HG02840 (cell line): ENCODE results near the gene VGLL4.

Experiments used
- ATAC-seq: cut with Tn5 transposase; IDR thresholded peaks from one replicate; pipeline ENCODE4 v1.9.1; 2021; ENCODE audit warnings: mild to moderate bottlenecking, moderate library complexity, moderate number of reproducible peaks; ENCODE audit not compliant: unreplicated experiment, low FRiP score

Gene VGLL4

GRCh38 chr3:11632564-11632963, 11.2 kb downstream of the VGLL4 start:
- no peak for ATAC-seq

- ATAC-seq: no peak
Measured at GRCh38 chr3:11631820-11632219, 11.9 kb downstream of the VGLL4 start.

- ATAC-seq: no peak
Measured at GRCh38 chr3:11629716-11630115, 14.0 kb downstream of the VGLL4 start.

DNA sequence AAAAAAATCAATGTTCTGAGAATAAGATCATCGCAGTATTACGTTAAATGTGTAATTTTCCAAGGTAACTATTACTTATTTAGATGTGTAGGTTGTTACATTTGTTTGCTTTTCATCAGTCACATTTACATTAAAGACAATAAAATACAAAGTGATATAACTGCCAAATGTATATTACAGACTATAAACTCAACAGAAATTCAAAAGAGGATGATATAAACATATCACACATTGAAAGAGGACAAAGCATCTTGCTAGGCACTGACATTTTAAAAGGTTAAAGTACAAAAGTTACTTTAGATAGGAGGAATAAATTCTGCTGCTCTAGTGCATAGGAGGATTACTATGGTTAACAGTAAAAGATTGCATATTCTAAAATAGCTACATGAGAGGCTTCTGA, 16.1 kb downstream of the VGLL4 start:
- ATAC-seq: no peak

GRCh38 chr3:11626084-11626463, 17.6 kb downstream of the VGLL4 start:
- ATAC-seq: peak; percentile 74

GRCh38 chr3:11625376-11626083, 18.2 kb downstream of the VGLL4 start:
- ATAC-seq: no peak

GRCh38 chr3:11624704-11625375, 18.9 kb downstream of the VGLL4 start:
- ATAC-seq: no peak

GRCh38 chr3:11624161-11624560, 19.6 kb downstream of the VGLL4 start:
- ATAC-seq: no peak

- ATAC-seq: no peak
Measured at GRCh38 chr3:11622586-11623550, 20.8 kb downstream of the VGLL4 start.

DNA sequence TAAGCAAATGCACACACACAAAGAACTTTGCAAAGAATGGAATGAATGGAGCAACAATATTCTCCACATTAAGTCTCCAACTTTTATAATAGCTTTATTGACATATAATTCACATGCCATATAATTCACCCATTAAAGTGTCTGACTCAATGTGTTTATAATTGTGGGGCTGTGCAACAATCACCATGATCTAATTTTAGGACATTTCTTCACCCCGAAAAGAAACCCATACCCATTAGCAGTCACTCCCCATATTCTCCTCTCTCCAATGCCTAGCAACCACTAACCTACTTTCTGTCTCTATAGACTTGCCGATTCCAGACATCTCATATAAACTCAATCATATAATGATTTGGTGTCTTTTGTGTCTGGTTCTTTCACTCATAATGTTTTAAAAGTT, 22.6 kb downstream of the VGLL4 start:
- no peak for ATAC-seq

- no peak for ATAC-seq
Measured at GRCh38 chr3:11619946-11620652, 23.6 kb downstream of the VGLL4 start.

DNA sequence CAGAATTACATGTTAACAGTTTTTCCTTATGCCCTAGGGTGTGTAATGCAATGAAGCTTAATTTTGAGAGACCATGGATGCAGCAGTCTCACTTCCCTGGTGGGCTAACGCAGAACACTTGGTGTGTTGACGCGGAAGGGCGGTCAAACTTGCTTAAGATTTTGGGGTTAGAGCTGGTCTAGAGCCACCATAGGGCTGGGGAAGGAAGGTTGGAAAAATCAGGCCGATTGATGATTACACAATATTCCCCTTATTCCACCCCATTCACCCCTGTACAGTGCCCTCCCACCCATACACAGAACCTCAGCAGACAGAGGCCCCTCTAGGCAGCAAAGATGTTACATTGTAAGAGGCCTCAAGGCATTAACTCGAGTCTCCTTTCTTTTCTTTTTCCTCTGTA, 24.3 kb downstream of the VGLL4 start:
- no peak for ATAC-seq

DNA sequence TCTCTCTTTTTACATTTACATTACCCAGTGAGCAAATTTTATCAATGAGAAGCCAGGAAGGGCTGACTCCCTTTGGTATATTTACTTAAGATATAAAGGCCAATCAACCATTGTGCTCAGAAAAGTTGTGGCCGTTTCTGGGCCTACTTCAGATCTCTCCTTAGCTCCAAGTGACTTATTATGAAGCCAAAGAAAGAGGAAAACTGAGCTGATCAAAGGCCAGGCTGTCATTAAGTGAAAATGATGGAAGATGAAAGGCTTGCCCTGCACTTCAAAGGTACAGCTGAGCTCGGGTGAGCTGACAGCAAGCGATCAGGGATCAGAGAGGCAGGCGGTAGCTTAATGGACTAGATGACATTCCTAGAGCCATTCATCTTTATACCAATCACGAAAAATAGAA, 24.8 kb downstream of the VGLL4 start:
- ATAC-seq: no peak

DNA sequence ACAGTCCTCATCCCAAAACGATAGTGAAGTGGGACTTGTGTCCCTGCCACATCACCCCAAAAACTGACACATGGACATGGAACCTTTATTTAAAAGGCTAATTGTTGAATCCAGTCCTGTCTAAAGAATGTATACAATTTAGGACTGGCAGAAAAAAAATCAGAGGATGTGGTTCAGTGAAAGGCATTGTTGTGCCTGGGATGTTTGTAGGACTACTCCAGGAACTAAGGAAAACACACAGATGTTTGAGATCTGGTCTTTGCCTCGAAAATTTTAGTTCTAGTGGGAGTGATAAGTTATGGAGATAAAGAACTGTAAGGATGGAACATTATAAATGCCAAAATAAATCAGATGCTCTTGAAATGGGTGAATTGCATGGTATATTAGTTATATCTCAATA, 27.2 kb downstream of the VGLL4 start:
- ATAC-seq: no peak

DNA sequence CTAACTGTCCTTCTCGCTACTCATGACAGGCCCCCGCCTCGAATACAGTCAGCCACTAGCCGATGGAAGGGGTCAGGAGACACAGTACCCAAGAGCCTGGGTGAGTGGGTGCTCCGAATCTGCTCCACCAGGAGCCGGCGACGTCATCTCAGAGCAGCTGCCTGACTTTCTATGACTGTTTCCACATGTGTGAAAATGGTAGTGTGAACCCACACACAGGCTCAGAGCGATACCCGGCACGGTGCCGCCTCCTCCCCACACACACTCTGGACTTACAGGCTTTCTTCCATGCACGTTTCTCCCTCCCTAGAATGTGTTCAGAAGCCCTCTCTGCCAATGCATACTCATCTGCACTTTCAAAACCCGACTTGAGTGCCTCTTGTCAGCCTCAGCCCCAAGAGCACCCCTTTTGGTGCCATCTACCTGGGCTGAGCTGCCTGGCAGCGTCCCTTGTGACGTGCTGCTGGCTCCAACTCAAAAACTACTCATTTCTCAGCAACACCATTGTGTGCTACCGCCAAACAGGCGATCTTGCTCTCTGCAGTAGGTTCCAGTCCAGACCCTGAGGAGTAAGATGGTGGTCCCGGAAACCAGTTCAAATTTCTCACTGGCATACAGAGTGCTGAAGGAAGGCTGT, 29.7 kb downstream of the VGLL4 start:
- ATAC-seq: no peak

- no peak for ATAC-seq
Measured at GRCh38 chr3:11613319-11613718, 30.4 kb downstream of the VGLL4 start.

GRCh38 chr3:11612515-11613188, 31.1 kb downstream of the VGLL4 start:
- ATAC-seq: no peak

DNA sequence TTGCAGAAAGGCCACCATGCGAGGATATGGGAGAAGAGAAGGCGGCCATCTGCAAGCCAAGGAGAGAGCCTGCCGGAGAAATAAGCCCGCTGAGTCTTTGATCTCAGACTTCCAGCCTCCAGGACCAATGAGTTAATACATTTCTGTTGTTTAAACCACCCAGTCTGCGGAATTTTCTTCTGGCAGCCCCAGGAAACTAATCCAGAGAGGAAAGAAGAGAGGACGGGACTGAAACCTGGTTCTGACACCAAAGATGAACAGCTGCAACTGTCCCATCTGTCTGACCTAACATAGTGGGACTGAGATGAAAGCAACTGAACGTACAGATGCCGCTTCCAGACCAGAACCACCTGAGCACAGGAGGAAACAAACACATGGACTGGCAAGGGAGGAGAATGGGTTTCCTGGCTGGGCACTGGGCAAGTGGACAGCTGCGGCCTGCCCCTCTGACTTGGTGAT, 32.3 kb downstream of the VGLL4 start:
- no peak for ATAC-seq

GRCh38 chr3:11610700-11611275, 32.9 kb downstream of the VGLL4 start:
- ATAC-seq: no peak
